Right atrium auricular region (tissue), 2 donors: ENCODE data around the gene ANKRD52. TPM values are rescaled to one million over a fixed set of nuclear protein-coding genes. Genes with fewer than 3 reads are reported as not detected.

Source experiments
- DNase-seq: peaks from one replicate; pipeline ENCODE4 v3.0.0-alpha.2; 2019; ENCODE audit warnings: low spot score
- H3K27ac ChIP-seq, 2 donors: fragments of 200-600 bp; sonication (generic); 1 replicate in 1 of 2; 2 replicates in 1 of 2; pipeline ENCODE4 v1.5.1; 2016 to 2019
- H3K27me3 ChIP-seq, 2 donors: fragments of 200-600 bp; sonication (generic); one replicate each; pipeline versions ENCODE4 v1.5.1 to v1.6.0; 2017 to 2019
- H3K36me3 ChIP-seq: fragments of 200-600 bp; sonication (generic); one replicate; pipeline ENCODE4 v1.5.1; 2016
- H3K4me1 ChIP-seq, 2 donors: fragments of 200-600 bp; sonication (generic); one replicate each; pipeline versions ENCODE4 v1.5.1 to v1.6.0; 2017 to 2019
- H3K4me3 ChIP-seq, 2 donors: fragments of 200-600 bp; sonication (generic); 1 replicate in 1 of 2; 2 replicates in 1 of 2; pipeline ENCODE4 v1.5.1; 2017 to 2019; ENCODE audit warnings: mild to moderate bottlenecking in 1 of 2, moderate library complexity in 1 of 2
- H3K9me3 ChIP-seq, 2 donors: fragments of 200-600 bp; sonication (generic); one replicate each; pipeline ENCODE4 v1.5.1; 2019
- total RNA-seq, 2 donors: library from RNA; depleted of rRNA; stranded (reverse); fragments of >200 nt; gene quantifications; one replicate each; pipeline ENCODE4 v1.1.0, GENCODE V29; 2016
- TF ChIP-seq, protein P1 (sequence below), 2 donors: fragments of 200-600 bp; sonication (generic); IDR thresholded peaks; one replicate each; pipeline ENCODE4 v1.5.1; 2019; ENCODE audit warnings: antibody characterized with exemption in 2 of 2

Gene ANKRD52
- total RNA-seq, result 10 to 100 TPM; 12.4 to 22.1 TPM

DNA sequence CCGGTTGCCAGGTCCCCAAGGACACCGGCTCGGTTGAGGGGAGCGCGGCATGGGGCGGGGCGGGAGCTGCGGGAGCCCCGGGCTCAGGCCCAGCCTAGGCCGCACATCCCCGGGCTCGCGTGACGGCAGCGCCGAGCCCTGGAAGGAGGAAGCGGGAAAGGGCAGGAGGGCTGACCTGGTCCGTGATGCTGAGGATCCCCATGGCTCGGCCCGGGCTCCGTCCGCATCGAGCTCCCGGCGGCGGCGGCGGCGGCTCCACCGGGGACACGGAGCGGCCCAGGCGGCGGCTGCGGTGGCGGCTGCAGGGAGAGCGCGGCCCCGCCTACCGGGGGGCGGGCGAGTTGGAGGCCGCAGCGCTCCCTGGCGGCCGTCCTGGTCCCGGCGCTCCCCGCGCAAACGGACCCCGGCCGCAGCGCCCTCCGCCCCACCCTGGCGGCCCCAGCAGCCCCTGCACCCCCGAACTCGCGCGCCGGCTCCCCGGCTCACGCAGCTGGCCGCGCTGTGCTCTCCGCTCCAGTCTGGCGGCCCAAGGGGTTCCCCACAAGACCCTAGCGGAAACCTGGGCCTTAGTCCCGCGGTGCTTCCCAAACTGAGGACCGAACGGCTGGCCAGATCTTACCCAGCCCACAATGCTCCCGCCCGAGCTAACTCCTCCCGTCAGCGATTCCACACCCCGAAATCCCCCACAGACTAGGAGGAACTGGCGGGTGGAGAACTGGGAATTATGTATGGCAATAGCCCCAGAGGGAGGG, at the start of gene ANKRD52:
ANKRD52 (minus strand) TSS at position 317 of the 752 bp plus-strand sequence; CDS start at position 202, 115 bp downstream.
- H3K36me3 ChIP-seq, result peaks cover 36% of the 10 kb centered on the region
- peak within 1 kb of the TSS; percentile 85 to 93 for H3K27ac ChIP-seq
- peak within 1 kb of the TSS; percentile 95 to 98 for H3K4me3 ChIP-seq
- H3K9me3 ChIP-seq, result no peaks in the 10 kb centered on the region
- TF ChIP-seq, protein P1, sequence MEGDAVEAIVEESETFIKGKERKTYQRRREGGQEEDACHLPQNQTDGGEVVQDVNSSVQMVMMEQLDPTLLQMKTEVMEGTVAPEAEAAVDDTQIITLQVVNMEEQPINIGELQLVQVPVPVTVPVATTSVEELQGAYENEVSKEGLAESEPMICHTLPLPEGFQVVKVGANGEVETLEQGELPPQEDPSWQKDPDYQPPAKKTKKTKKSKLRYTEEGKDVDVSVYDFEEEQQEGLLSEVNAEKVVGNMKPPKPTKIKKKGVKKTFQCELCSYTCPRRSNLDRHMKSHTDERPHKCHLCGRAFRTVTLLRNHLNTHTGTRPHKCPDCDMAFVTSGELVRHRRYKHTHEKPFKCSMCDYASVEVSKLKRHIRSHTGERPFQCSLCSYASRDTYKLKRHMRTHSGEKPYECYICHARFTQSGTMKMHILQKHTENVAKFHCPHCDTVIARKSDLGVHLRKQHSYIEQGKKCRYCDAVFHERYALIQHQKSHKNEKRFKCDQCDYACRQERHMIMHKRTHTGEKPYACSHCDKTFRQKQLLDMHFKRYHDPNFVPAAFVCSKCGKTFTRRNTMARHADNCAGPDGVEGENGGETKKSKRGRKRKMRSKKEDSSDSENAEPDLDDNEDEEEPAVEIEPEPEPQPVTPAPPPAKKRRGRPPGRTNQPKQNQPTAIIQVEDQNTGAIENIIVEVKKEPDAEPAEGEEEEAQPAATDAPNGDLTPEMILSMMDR (IDR thresholded peaks at IDR 0.05), result peak; percentile 83 to 96
- no peaks in the 10 kb centered on the region for H3K27me3 ChIP-seq
- peak; percentile 73 for DNase-seq
- peaks cover 0 to 22% of the 10 kb centered on the region in 2 donors for H3K4me1 ChIP-seq

DNA sequence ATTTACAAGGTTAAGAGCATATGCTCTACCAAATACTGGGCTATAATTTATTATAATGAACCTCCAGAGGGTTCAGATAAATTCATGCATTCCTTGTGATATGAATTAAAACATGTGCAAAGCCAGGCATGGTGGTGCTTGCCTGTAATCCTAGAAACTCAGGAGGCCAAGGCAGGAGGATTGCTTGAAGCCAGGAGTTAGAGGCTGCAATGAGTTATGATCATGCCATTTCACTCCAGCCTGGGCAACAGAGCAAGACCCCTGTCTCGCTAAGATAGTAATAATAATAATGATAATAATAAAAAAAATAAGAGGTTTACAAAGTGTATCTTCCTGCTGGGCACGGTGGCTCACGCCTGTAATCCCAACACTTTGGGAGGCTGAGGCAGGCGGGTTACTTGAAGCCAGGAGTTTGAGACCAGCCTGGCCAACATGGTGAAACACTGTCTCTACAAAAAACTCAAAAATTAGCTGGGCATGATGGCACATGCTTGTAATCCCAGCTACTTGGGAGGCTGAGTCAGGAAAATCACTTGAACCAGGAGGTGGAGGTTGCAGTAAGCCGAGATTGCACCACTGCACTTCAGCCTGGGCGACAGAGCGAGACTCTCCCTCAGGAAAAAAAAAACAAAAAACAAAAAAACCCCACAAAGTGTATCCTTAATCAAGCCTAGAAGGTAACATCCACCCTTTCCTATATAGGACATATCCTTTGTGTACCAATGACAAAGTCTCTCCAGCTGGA, 49.2 kb upstream of the ANKRD52 start:
- no peak overlapping the region for H3K27ac ChIP-seq

DNA sequence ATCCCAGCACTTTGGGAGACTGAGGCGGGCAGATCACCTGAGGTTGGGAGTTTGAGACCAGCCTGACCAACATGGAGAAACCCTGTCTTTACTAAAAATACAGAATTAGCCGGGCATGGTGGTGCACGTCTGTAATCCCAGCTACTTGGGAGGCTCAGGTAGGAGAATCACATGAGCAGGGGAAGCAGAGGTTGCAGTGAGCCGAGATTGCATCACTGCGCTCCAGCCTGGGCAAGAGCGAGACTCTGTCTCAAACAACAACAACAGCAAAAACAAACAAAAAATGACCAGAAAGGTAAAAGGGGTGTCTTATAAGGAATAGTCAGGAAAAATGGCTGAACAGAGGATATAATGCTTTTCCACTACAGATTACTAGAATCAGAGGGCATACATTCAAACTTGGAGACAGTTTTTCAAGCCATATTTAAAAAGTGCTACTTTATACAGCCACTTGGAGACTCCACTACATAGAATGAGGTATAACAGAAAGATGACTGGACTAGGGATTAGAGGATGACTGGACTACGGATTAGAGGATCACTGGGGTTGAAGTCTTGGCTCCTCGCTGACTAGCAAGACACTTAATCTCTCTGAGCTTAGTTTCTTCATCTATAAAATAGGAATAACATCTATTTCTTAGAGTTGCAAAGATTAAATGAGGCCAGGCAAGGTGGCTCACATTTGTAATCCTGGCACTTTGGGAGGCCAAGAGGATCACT, 46.8 kb upstream of the ANKRD52 start:
- peaks cover 36% of the 10 kb centered on the region for H3K36me3 ChIP-seq
- H3K27ac ChIP-seq, result no peak overlapping the region
- no peaks in the 10 kb centered on the region for H3K27me3 ChIP-seq
- H3K9me3 ChIP-seq, result no peaks in the 10 kb centered on the region
- DNase-seq, result no peak
- peaks cover 0 to 18% of the 10 kb centered on the region in 2 donors for H3K4me1 ChIP-seq
- H3K4me3 ChIP-seq, result no peak overlapping the region
- TF ChIP-seq, protein P1 (IDR thresholded peaks at IDR 0.05), result no peak

More for the DNA sequence above, 49.2 kb upstream of the ANKRD52 start:
- no peak for DNase-seq
- TF ChIP-seq, protein P1 (IDR thresholded peaks at IDR 0.05), result no peak
- no peaks in the 10 kb centered on the region for H3K4me1 ChIP-seq
- H3K4me3 ChIP-seq, result no peak overlapping the region
- peaks cover 40% of the 10 kb centered on the region for H3K36me3 ChIP-seq
- H3K9me3 ChIP-seq, result no peaks in the 10 kb centered on the region
- no peaks in the 10 kb centered on the region for H3K27me3 ChIP-seq

DNA sequence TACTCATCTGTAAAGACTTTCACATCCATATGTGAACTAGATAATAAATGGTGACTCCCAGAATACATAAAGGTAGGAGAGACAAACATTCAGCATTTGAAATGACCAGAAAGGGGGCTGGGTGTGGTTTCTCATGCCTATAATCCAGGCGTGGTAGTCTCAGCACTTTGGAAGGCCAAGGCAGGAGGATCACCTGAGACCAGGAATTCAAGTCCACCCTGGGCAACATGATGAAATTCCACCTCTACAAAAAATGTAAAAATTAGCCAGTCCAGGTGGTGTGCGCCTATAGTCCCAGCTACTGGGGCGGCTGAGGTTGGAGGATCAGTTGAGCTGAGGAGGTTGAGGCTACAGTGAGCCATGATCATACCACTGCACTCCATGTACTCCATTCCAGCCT, 46.1 kb upstream of the ANKRD52 start:
- TF ChIP-seq, protein P1 (IDR thresholded peaks at IDR 0.05), result no peak
- Histone ChIP-seq H3K27me3 (no peaks in the 10 kb centered on the region), H3K9me3 (no peaks in the 10 kb centered on the region), H3K27ac (no peak overlapping the region), H3K4me1 (peaks cover 0 to 20% of the 10 kb centered on the region in 2 donors), H3K4me3 (no peak overlapping the region), H3K36me3 (peaks cover 29% of the 10 kb centered on the region)
- no peak for DNase-seq

DNA sequence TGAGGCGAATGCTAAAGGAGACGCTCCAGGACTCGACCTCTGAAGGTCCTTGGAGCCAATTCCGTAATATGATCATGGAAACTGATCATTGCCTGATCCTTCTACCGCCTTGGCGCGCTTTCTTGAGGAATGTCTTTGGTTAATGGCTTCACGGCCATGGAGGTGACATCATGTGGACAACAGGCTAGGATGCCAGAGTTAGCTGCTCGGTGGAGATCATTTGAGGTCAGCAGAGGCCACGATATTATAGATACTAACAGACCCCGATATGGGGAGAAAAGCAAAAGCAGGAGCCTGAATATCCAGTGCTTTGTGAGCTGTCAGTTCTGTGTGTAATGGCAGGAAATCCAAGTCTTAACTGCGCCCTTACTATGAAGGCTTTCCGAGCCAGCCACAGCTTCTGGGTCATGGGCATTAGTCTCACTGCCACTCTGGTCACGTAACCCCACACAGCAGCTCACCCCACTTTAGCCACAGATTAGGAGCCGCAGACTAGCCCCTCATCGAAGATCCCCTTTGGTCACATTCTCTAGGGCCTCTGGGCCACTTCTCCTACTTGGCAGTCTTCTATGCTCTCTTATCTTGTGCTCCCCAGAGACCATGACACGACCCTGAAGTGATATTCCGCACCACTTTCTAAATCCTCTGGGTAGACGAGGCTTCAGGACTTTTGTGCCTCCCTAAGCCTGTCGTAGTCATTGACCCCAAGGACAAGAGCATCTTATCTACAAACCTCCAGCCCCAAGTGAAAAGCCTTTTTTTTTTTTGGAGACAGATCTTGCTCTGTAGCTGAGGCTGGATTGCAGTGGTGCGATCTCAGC, 42.7 kb upstream of the ANKRD52 start:
- Histone ChIP-seq H3K27me3 (no peaks in the 10 kb centered on the region), H3K4me3 (peak overlapping the region; percentile 65 to 90), H3K36me3 (peaks cover 16% of the 10 kb centered on the region), H3K4me1 (peaks cover 0 to 54% of the 10 kb centered on the region in 2 donors), H3K27ac (peak overlapping the region; percentile 88 to 91), H3K9me3 (no peaks in the 10 kb centered on the region)
- DNase-seq, result no peak
- TF ChIP-seq, protein P1 (IDR thresholded peaks at IDR 0.05), result no peak
